H9 (cell line): ENCODE measurements around the gene ZNF407. TPM values are rescaled to one million over a fixed set of nuclear protein-coding genes. Genes with fewer than 3 reads are reported as not detected.

Source experiments
- DNase-seq: peaks from one replicate; pipeline ENCODE4 v3.0.0-alpha.2; 2017
- H2AFZ ChIP-seq: one replicate; pipeline ENCODE4 v1.6.1; 2013; ENCODE audit warnings: mild to moderate bottlenecking, low read length, control low read depth, moderate library complexity
- H2AK5ac ChIP-seq: 2 replicates; pipeline ENCODE4 v1.6.1; 2013; ENCODE audit warnings: low read length, control low read depth, mixed read lengths; ENCODE audit not compliant: insufficient read length
- H2BK120ac ChIP-seq: one replicate; pipeline ENCODE4 v1.6.1; 2013; ENCODE audit warnings: low read depth, mild to moderate bottlenecking, low read length, control low read depth, inconsistent platforms; ENCODE audit not compliant: poor library complexity, severe bottlenecking
- H2BK12ac ChIP-seq: 2 replicates; pipeline ENCODE4 v1.6.1; 2013; ENCODE audit warnings: low read length, control low read depth, mixed read lengths, low read depth; ENCODE audit not compliant: insufficient read length
- H2BK15ac ChIP-seq: 2 replicates; pipeline ENCODE4 v1.6.1; 2013; ENCODE audit warnings: low read depth, low read length, control low read depth
- H2BK20ac ChIP-seq: one replicate; pipeline ENCODE4 v1.6.1; 2013; ENCODE audit warnings: low read depth, mild to moderate bottlenecking, low read length, control low read depth, inconsistent platforms; ENCODE audit not compliant: poor library complexity, severe bottlenecking
- H2BK5ac ChIP-seq: 2 replicates; pipeline ENCODE4 v1.6.1; 2013; ENCODE audit warnings: low read length, control low read depth, mixed read lengths; ENCODE audit not compliant: insufficient read length
- H3K14ac ChIP-seq: 2 replicates; pipeline ENCODE4 v1.6.1; 2013; ENCODE audit warnings: low read length, control low read depth; ENCODE audit not compliant: insufficient read depth
- H3K18ac ChIP-seq: 2 replicates; pipeline ENCODE4 v1.6.1; 2013; ENCODE audit warnings: low read depth, mild to moderate bottlenecking, mixed read lengths, low read length, control low read depth; ENCODE audit not compliant: insufficient read length
- H3K23ac ChIP-seq: 2 replicates; pipeline ENCODE4 v1.6.1; 2013; ENCODE audit warnings: low read length, control low read depth, mixed read lengths, low read depth; ENCODE audit not compliant: insufficient read length
- H3K23me2 ChIP-seq: 2 replicates; pipeline ENCODE4 v1.6.1; 2013; ENCODE audit warnings: low read depth, mild to moderate bottlenecking, mixed read lengths, low read length, control low read depth; ENCODE audit not compliant: insufficient read length, poor library complexity, severe bottlenecking
- H3K27ac ChIP-seq: 2 replicates; pipeline ENCODE4 v1.5.1; 2013; ENCODE audit warnings: low read length, control low read depth, mixed read lengths, low read depth; ENCODE audit not compliant: insufficient read length
- H3K27me3 ChIP-seq: 2 replicates; pipeline ENCODE4 v1.6.1; 2013; ENCODE audit warnings: low read length, control low read depth, inconsistent platforms; ENCODE audit not compliant: insufficient read depth
- H3K4ac ChIP-seq: 2 replicates; pipeline ENCODE4 v1.6.1; 2013; ENCODE audit warnings: low read depth, mild to moderate bottlenecking, control low read depth, inconsistent platforms, low read length, moderate library complexity
- H3K4me1 ChIP-seq: 2 replicates; pipeline ENCODE4 v1.6.1; 2013; ENCODE audit warnings: low read length, control low read depth, inconsistent platforms; ENCODE audit not compliant: insufficient read depth
- H3K4me2 ChIP-seq: 2 replicates; pipeline ENCODE4 v1.6.1; 2013; ENCODE audit warnings: low read length, control low read depth, mixed read lengths; ENCODE audit not compliant: insufficient read length, insufficient read depth
- H3K56ac ChIP-seq: 2 replicates; pipeline ENCODE4 v1.6.1; 2013; ENCODE audit warnings: low read depth, mild to moderate bottlenecking, mixed read lengths, low read length, control low read depth; ENCODE audit not compliant: insufficient read length
- H3K79me1 ChIP-seq: 2 replicates; pipeline ENCODE4 v1.6.1; 2013; ENCODE audit warnings: low read depth, mild to moderate bottlenecking, moderate library complexity, low read length, control low read depth, inconsistent platforms; ENCODE audit not compliant: insufficient read depth, poor library complexity, severe bottlenecking
- H3K79me2 ChIP-seq: 2 replicates; pipeline ENCODE4 v1.6.1; 2013; ENCODE audit warnings: low read length, control low read depth, inconsistent platforms; ENCODE audit not compliant: insufficient read depth
- H3K9ac ChIP-seq: 2 replicates; pipeline ENCODE4 v1.6.1; 2013; ENCODE audit warnings: low read length, control low read depth, mixed read lengths; ENCODE audit not compliant: insufficient read length; ENCODE audit errors: extremely low read depth
- H3K9me3 ChIP-seq: one replicate; pipeline ENCODE4 v1.6.1; 2013; ENCODE audit warnings: low read depth, low read length, inconsistent platforms; ENCODE audit not compliant: control insufficient read depth
- H3T11ph ChIP-seq: one replicate; pipeline ENCODE4 v1.6.1; 2013; ENCODE audit warnings: mild to moderate bottlenecking, low read length, control low read depth, inconsistent platforms
- H4K20me1 ChIP-seq: one replicate; pipeline ENCODE4 v1.6.1; 2013; ENCODE audit not compliant: control insufficient read depth, insufficient read length, insufficient read depth
- H4K5ac ChIP-seq: 2 replicates; pipeline ENCODE4 v1.6.1; 2013; ENCODE audit warnings: low read depth, mild to moderate bottlenecking, mixed read lengths, low read length, control low read depth; ENCODE audit not compliant: insufficient read length
- H4K8ac ChIP-seq: replicated peaks from 2 replicates; pipeline ENCODE4 v1.6.1; 2013; ENCODE audit warnings: low read length, control low read depth, mixed read lengths, low read depth; ENCODE audit not compliant: insufficient read length
- H4K91ac ChIP-seq: 2 replicates; pipeline ENCODE4 v1.6.1; 2013; ENCODE audit warnings: low read depth, mild to moderate bottlenecking, moderate library complexity, mixed read lengths, low read length, control low read depth; ENCODE audit not compliant: insufficient read length
- H3K27ac Mint-ChIP-seq, 3 experiments: 2 replicates in 2 of 3; 3 replicates in 1 of 3; pipeline ENCODE4 v1.8.0; 2020 to 2021; ENCODE audit warnings: mixed read lengths in 3 of 3, mild to moderate bottlenecking in 1 of 3, moderate library complexity in 1 of 3
- H3K27me3 Mint-ChIP-seq: 2 replicates; pipeline ENCODE4 v1.8.0; 2021; ENCODE audit warnings: low read depth, mild to moderate bottlenecking, moderate library complexity, mixed read lengths
- H3K36me3 Mint-ChIP-seq, 3 experiments: 2 replicates in 2 of 3; 3 replicates in 1 of 3; pipeline ENCODE4 v1.8.0; 2020 to 2021; ENCODE audit warnings: low read depth in 3 of 3, mixed read lengths in 3 of 3; ENCODE audit not compliant: insufficient read depth in 1 of 3
- H3K4me1 Mint-ChIP-seq, 2 experiments: 2 replicates each; pipeline ENCODE4 v1.8.0; 2020; ENCODE audit warnings: mixed read lengths in 2 of 2
- H3K4me3 Mint-ChIP-seq, 2 experiments: 2 replicates in 1 of 2; 3 replicates in 1 of 2; pipeline ENCODE4 v1.8.0; 2020 to 2021; ENCODE audit warnings: mild to moderate bottlenecking in 2 of 2, mixed read lengths in 2 of 2, moderate library complexity in 1 of 2
- H3K9me3 Mint-ChIP-seq, 2 experiments: 2 replicates in 1 of 2; 3 replicates in 1 of 2; pipeline ENCODE4 v1.8.0; 2020; ENCODE audit warnings: mild to moderate bottlenecking in 2 of 2, mixed read lengths in 2 of 2, moderate library complexity in 1 of 2
- WGBS: extraction: QIAGEN DNeasy Blood & Tissue Kit; methylation state at CpG from one replicate; pipeline ENCODE4 v1.1.7; 2013; ENCODE audit warnings: missing lambda C conversion rate, low lambda C conversion rate, mixed read lengths; ENCODE audit not compliant: insufficient read length; ENCODE audit errors: extremely low coverage; 5-methylcytosine and 5-hydroxymethylcytosine counted together
- total RNA-seq: library from RNA; stranded (reverse); gene quantifications from 2 replicates; pipeline ENCODE4 v1.2.1, GENCODE V29; 2021
- TF ChIP-seq, protein P1 (sequence below): fragments of 200-600 bp; sonication (generic); conservative IDR thresholded peaks from 3 replicates; pipeline ENCODE4 v1.8.0; 2021; ENCODE audit warnings: antibody characterized with exemption, mild to moderate bottlenecking

Gene ZNF407
- total RNA-seq, 1 experiment from 2014 or later = 8.7 TPM

DNA sequence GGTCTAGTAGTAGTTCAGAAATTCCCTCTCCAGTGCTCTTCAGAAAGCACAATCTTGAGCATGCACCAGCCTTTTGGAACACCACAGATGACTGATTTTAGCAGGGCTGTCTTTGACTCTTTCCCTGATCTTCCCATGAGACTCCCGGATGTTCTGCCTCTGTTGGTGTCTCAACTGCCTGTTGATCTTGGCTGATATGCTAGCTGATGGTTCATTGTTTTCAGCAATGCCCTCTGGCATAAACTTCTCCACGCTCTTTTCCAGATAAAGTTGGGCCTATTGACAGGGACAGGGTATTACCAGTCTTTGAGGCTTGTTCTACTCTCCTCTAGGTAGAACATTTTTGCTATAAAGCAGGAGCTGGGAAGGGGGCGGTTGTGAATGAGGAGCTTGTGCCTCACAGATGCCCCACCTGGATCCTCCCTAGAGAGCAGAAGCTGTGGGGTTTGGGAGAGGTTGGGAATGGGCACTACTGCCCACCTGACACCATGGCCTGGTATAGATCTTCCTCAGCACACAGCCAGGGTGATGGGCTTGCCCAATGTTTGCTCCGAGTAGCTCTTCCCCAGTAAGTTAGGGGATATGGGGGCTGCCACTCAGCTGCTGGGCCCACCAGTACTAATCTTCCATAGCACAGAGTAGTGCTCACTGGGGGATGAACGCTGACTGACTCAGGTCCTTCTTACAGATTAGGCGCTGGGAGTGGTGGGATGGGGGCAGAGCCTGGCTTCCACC, 500.0 kb downstream of the ZNF407 start:
- H3K56ac ChIP-seq = no peak overlapping the region
- H3K4me1 ChIP-seq = no peaks in the 10 kb centered on the region
- H4K91ac ChIP-seq = no peak overlapping the region
- H4K8ac ChIP-seq = no peak overlapping the region
- no peak overlapping the region for H2BK5ac ChIP-seq
- H3K14ac ChIP-seq = no peak overlapping the region
- H3K9me3 Mint-ChIP-seq = peaks cover 26 to 28% of the 10 kb centered on the region in 2 experiments
- peaks cover 3% of the 10 kb centered on the region in 2 experiments; a peak in 2 of 4 replicates for H3K4me1 Mint-ChIP-seq
- H4K20me1 ChIP-seq = no peaks in the 10 kb centered on the region
- no peak overlapping the region for H2BK120ac ChIP-seq
- no peak overlapping the region for H3K27ac ChIP-seq
- no peak overlapping the region for H3K4me3 Mint-ChIP-seq
- H2AFZ ChIP-seq = no peak overlapping the region
- H3K9me3 ChIP-seq = peaks cover 10% of the 10 kb centered on the region
- H3K36me3 Mint-ChIP-seq = peaks cover 6 to 18% (median 15%) of the 10 kb centered on the region in 3 experiments
- H3K4me2 ChIP-seq = no peak overlapping the region
- H2BK15ac ChIP-seq = no peak overlapping the region
- no peak overlapping the region for H3K9ac ChIP-seq
- no peaks in the 10 kb centered on the region; the same call in 1 of the 2 replicates for H3K27me3 Mint-ChIP-seq
- TF ChIP-seq, protein P1, sequence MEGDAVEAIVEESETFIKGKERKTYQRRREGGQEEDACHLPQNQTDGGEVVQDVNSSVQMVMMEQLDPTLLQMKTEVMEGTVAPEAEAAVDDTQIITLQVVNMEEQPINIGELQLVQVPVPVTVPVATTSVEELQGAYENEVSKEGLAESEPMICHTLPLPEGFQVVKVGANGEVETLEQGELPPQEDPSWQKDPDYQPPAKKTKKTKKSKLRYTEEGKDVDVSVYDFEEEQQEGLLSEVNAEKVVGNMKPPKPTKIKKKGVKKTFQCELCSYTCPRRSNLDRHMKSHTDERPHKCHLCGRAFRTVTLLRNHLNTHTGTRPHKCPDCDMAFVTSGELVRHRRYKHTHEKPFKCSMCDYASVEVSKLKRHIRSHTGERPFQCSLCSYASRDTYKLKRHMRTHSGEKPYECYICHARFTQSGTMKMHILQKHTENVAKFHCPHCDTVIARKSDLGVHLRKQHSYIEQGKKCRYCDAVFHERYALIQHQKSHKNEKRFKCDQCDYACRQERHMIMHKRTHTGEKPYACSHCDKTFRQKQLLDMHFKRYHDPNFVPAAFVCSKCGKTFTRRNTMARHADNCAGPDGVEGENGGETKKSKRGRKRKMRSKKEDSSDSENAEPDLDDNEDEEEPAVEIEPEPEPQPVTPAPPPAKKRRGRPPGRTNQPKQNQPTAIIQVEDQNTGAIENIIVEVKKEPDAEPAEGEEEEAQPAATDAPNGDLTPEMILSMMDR = no peak
- no peak for DNase-seq
- H3K79me2 ChIP-seq = no peaks in the 10 kb centered on the region
- no CpG with 5 or more reads among the region's 6 CpGs for WGBS
- no peak overlapping the region for H3K18ac ChIP-seq
- no peaks in the 10 kb centered on the region for H3K23me2 ChIP-seq
- no peak overlapping the region for H2BK12ac ChIP-seq
- no peak overlapping the region for H4K5ac ChIP-seq
- H3K4ac ChIP-seq = no peak overlapping the region
- no peak overlapping the region for H3K23ac ChIP-seq
- no peak overlapping the region for H3K27ac Mint-ChIP-seq
- H3K27me3 ChIP-seq = no peaks in the 10 kb centered on the region
- no peaks in the 10 kb centered on the region for H3K79me1 ChIP-seq
- no peak overlapping the region for H3T11ph ChIP-seq
- no peak overlapping the region for H2BK20ac ChIP-seq
- no peak overlapping the region for H2AK5ac ChIP-seq
